HG03280 (cell line): ENCODE results near the gene SLC25A21.

Source experiments
- ATAC-seq: cut with Tn5 transposase; IDR thresholded peaks from one replicate; pipeline ENCODE4 v1.9.1; 2021; ENCODE audit warnings: mild to moderate bottlenecking, moderate library complexity; ENCODE audit not compliant: unreplicated experiment

SLC25A21 gene

DNA sequence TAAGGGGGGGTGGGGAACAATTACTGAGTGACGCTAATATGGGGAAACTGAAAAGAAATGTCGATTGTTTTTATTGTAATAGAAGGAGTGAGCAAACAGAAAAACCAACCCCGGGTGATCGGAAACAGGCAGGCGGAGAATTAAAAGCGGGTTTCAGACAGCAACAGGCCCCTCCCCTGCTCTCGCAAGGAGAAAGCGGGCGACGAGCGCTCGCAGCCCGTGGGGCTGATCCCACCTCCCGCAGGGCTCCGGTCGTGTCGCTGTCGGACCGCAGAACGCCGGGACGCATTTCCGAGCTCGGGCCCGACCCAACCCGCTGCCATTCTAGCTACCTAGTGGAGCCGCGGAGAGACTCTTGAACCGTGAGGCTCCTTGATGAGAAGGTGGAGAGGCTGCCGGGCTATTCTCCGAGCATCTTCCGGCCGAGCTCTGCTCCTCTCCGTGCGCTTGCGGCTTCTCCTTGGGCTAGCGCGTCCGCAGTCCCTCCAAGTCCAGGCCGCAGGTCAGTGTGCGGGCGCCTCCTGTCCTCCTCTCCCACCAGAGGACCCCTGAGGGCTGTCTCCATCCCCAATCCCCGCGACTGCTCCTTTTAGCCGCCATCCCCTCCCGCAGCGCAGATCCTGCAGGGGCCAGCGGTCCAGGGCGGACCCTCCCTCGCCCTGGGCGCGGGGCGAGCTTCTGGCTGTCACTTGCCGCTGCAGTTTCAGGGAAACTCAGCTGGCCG lies 514.8 kb downstream of the SLC25A21 start:
- no peak for ATAC-seq

- ATAC-seq = no peak
Observed at GRCh38 chr14:36656687-36657398, 515.6 kb downstream of the SLC25A21 start.

DNA sequence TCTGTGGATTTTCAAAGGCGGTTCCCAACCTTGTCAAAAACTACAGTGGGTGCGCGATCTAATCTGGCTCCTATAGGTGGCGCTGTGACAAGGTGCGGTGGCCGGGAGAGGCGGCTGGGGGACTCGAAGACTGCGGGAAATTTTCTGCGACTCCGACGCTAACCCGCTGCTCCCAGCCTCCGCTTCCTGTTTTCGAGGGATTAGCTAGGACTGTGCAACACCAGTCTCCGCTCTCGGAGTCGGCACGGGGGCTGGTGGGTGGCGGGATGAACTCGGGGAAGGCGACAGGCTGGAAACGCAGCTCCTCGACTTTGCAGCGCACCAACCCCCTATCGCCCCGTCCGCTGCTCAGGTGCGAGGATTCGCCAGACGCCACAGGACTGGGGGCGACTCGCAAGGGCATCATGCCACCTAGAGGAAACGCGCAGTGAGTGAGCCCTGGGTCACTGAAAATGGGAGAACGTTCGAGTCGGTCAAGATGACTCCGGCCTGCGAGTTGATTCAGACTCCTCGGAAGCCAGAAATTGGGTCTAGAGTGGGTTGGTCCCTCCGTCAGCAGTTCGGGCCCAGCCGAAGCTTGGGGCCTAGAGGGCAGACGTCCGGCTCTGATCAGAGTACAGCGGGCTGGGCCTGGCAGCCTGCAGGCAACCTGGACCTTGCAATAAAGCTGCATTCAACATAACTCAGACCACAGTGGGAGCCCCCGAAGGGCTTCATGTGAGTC lies 516.3 kb downstream of the SLC25A21 start:
- no peak for ATAC-seq

GRCh38 chr14:36655571-36655962 lies 516.8 kb downstream of the SLC25A21 start:
- no peak for ATAC-seq

- ATAC-seq = no peak
Observed at GRCh38 chr14:36654794-36655381, 517.5 kb downstream of the SLC25A21 start.

- ATAC-seq = no peak
Observed at GRCh38 chr14:36653962-36654793, 518.2 kb downstream of the SLC25A21 start.

GRCh38 chr14:36653413-36653812 lies 519.0 kb downstream of the SLC25A21 start:
- no peak for ATAC-seq

DNA sequence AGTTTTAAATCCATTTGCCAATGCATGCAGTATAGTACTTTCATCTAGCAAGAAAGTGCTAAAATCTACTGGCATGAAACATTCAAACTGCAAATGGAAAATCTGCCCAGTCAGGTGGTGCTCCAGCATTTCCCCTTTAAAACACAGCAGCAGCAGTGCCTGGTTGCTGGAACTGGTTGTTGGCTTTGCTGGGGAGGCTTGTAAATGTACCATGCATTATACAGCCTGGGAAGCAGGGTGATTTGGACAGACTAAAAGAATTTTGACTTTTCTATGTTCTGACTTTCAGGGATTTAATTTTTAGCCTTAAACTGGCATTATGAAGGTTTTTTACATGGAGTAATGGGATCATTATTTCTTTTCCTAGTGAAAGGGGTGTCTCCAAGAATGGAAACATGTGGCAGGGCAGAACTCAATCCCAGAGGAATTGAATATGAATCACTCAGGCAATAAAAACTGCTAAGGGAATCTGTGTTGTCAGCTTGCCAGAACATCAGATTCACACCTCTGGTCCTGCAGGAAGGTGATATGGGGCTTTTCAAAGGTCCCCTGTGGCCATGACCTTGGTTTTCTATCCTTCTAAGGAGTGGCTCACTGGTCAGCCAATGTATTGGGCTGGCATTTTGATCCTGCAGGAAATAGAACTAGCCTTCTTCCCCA lies 519.7 kb downstream of the SLC25A21 start:
- ATAC-seq = no peak

DNA sequence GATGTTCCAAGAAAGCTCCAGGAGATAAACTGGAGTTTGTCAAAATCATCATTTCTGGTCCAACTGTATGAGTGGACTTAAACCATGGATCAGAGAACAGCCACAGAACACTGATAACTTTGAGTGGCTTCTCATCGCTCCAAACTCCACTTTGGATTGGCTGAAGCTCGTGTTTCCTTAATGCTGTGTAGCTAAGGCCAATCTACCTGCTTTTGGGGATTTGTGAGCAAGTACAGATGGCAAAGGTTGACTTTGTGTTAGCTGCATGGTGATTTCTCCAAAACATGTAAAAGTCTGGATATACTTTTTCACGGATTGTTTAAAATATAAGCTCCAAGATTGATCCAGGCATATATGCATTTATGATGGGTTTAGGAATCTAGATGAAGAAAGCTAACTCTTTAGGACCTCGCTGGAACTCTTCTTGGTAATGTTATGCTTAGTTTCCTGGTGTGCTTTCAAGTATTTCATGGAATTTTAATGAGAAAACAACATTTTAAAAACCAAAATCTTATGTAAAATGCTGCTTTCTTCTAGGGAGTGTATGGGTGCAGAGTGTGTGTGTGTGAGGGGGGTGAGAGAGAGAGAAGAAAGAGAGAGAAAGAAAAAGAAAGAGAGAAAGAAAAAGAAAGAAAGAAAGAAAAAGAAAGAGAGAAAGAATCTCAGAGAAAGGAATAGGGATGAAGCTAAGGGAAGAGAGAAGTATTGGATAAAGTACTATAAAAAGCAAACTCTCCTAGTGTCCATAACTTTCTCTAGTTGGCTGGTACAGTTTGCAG lies 522.3 kb downstream of the SLC25A21 start:
- no peak for ATAC-seq

- ATAC-seq = no peak
Observed at GRCh38 chr14:36647824-36648753, 524.3 kb downstream of the SLC25A21 start.

DNA sequence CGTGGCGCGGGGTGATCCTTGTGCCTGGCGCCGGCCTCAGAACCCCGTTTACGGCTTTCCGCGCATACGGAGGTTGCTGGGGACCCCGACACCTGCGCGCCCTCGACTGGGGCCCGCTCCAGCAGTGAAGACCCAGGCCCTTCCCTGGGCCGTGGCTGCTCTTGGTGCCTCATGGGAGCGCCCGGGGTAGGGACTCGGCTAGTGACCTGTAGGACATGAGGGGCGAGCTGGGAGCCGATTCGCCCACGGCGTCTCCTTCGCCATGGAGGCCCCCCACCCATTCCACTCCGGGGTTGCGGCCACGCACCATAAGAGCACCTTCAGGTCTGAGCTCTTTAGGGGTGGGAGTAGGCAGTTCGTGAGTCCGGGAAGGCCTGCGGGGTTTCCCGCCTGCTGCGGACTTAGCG lies 525.0 kb downstream of the SLC25A21 start:
- no peak for ATAC-seq

GRCh38 chr14:36646664-36647416 lies 525.6 kb downstream of the SLC25A21 start:
- ATAC-seq = no peak

DNA sequence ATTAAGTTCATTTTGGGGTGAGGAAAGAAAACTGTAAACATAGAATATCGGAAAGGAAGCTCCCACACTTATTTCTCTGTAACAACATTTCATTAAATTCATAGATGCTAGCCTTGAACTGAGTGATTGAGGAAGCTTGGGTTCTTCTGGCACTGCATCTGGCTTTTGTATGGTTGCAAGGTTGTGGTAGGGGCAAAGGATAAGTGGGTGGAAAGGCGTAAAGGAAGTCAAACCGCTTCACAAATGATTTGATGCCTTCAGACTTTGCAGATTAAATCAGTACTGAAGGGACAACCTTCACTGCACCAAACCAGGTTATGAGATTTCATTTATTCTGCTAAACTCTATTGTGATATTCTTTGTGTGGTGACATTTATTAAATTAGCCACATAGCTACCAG lies 538.8 kb downstream of the SLC25A21 start:
- no peak for ATAC-seq
